GM18511 (cell line): ENCODE data around the gene KIAA1191.

ENCODE experiments used
- ATAC-seq: cut with Tn5 transposase; IDR thresholded peaks from one replicate; pipeline ENCODE4 v1.9.1; 2021; ENCODE audit warnings: mild to moderate bottlenecking, moderate library complexity; ENCODE audit not compliant: unreplicated experiment

Gene KIAA1191

GRCh38 chr5:176366232-176366894 is 4.8 kb upstream of the KIAA1191 start:
- ATAC-seq = no peak

- peak; percentile 46 for ATAC-seq
Measured at GRCh38 chr5:176365351-176366231, 4.0 kb upstream of the KIAA1191 start, which contains the start of gene ARL10. Gene ARL10 (plus strand): TSS chr5:176365487. CDS start chr5:176365564, 77 bp downstream.

- no peak for ATAC-seq
Measured at GRCh38 chr5:176364765-176365350, 3.3 kb upstream of the KIAA1191 start.

GRCh38 chr5:176362233-176362490 is 598 bp upstream of the KIAA1191 start:
- ATAC-seq = peak; percentile 10

GRCh38 chr5:176360894-176361436 is 599 bp downstream of the KIAA1191 start:
- ATAC-seq = peak; percentile 19

- ATAC-seq = no peak
Measured at GRCh38 chr5:176359658-176360057, 1.9 kb downstream of the KIAA1191 start.

GRCh38 chr5:176356179-176356566 is 5.4 kb downstream of the KIAA1191 start:
- no peak for ATAC-seq

- no peak for ATAC-seq
Measured at GRCh38 chr5:176355400-176356178, 6.0 kb downstream of the KIAA1191 start.

GRCh38 chr5:176353533-176353932 is 8.0 kb downstream of the KIAA1191 start:
- no peak for ATAC-seq

GRCh38 chr5:176352116-176352878 is 9.3 kb downstream of the KIAA1191 start:
- ATAC-seq = no peak

GRCh38 chr5:176350416-176350815 is 11.1 kb downstream of the KIAA1191 start:
- ATAC-seq = no peak

- no peak for ATAC-seq
Measured at GRCh38 chr5:176342766-176343458, 18.7 kb downstream of the KIAA1191 start.

GRCh38 chr5:176342158-176342483 is 19.4 kb downstream of the KIAA1191 start:
- no peak for ATAC-seq

- ATAC-seq = no peak
Measured at GRCh38 chr5:176341325-176342157, 20.0 kb downstream of the KIAA1191 start.

- no peak for ATAC-seq
Measured at GRCh38 chr5:176339304-176339703, 22.3 kb downstream of the KIAA1191 start.

- ATAC-seq = no peak
Measured at GRCh38 chr5:176337913-176338312, 23.7 kb downstream of the KIAA1191 start.

GRCh38 chr5:176334031-176334770 is 27.4 kb downstream of the KIAA1191 start:
- no peak for ATAC-seq

GRCh38 chr5:176320577-176320976 is 41.0 kb downstream of the KIAA1191 start:
- no peak for ATAC-seq
